ENCODE measurements around the gene IL1RAP.

The IL1RAP gene

GRCh38 chr3:190680691-190681090 is 166.8 kb downstream of the IL1RAP start:
- no peaks in the 10 kb centered on the region for H3K9me3 ChIP-seq (ENCODE audit: severe bottlenecking)
- no peaks in the 10 kb centered on the region for H3K27me3 ChIP-seq (ENCODE audit: insufficient read depth, poor library complexity, severe bottlenecking)
- TF ChIP-seq, protein P1, sequence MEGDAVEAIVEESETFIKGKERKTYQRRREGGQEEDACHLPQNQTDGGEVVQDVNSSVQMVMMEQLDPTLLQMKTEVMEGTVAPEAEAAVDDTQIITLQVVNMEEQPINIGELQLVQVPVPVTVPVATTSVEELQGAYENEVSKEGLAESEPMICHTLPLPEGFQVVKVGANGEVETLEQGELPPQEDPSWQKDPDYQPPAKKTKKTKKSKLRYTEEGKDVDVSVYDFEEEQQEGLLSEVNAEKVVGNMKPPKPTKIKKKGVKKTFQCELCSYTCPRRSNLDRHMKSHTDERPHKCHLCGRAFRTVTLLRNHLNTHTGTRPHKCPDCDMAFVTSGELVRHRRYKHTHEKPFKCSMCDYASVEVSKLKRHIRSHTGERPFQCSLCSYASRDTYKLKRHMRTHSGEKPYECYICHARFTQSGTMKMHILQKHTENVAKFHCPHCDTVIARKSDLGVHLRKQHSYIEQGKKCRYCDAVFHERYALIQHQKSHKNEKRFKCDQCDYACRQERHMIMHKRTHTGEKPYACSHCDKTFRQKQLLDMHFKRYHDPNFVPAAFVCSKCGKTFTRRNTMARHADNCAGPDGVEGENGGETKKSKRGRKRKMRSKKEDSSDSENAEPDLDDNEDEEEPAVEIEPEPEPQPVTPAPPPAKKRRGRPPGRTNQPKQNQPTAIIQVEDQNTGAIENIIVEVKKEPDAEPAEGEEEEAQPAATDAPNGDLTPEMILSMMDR (IDR thresholded peaks at IDR 0.05; ENCODE audit: poor library complexity, severe bottlenecking) = no peak
- no peaks in the 10 kb centered on the region for H3K36me3 ChIP-seq (ENCODE audit: low read depth)
- no peak for ATAC-seq (ENCODE audit: low read depth)
- no peak for DNase-seq (ENCODE audit: low spot score)
- no peak overlapping the region for H3K27ac ChIP-seq (ENCODE audit: poor library complexity, severe bottlenecking)
- no peaks in the 10 kb centered on the region for H3K4me1 ChIP-seq (ENCODE audit: insufficient read depth, poor library complexity, severe bottlenecking)
- no peak overlapping the region for H3K4me3 ChIP-seq (ENCODE audit: severe bottlenecking)

GRCh38 chr3:190684776-190685175 is 170.9 kb downstream of the IL1RAP start:
- H3K9me3 ChIP-seq (ENCODE audit: severe bottlenecking) = peaks cover 3% of the 10 kb centered on the region
- H3K4me3 ChIP-seq (ENCODE audit: severe bottlenecking) = no peak overlapping the region
- no peaks in the 10 kb centered on the region for H3K36me3 ChIP-seq (ENCODE audit: low read depth)
- no peak for ATAC-seq (ENCODE audit: low read depth)
- no peak overlapping the region for H3K27ac ChIP-seq (ENCODE audit: poor library complexity, severe bottlenecking)
- TF ChIP-seq, protein P1 (IDR thresholded peaks at IDR 0.05; ENCODE audit: poor library complexity, severe bottlenecking) = no peak
- no peaks in the 10 kb centered on the region for H3K4me1 ChIP-seq (ENCODE audit: insufficient read depth, poor library complexity, severe bottlenecking)
- H3K27me3 ChIP-seq (ENCODE audit: insufficient read depth, poor library complexity, severe bottlenecking) = no peaks in the 10 kb centered on the region
- DNase-seq (ENCODE audit: low spot score) = no peak

DNA sequence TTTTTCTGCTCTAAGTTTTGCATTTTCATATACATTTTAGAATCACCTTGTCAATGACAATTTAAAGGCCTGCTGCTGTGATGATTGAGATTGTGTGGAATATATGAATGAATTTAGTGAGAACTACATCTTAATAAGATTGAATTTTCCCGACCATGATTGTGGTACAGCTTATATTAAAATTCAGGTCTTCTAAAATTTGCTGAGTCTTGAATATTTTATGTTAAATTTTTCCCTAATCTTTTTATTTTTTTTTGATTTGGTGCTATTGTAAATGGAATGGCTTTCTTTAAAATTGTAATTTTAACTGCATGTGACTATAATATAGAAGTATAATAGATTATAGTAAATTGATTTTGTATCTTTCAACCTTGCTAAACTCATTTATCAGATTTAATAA is 172.1 kb downstream of the IL1RAP start:
- H3K27me3 ChIP-seq (ENCODE audit: insufficient read depth, poor library complexity, severe bottlenecking) = no peaks in the 10 kb centered on the region
- H3K4me3 ChIP-seq (ENCODE audit: severe bottlenecking) = no peak overlapping the region
- DNase-seq (ENCODE audit: low spot score) (no peak), ATAC-seq (ENCODE audit: low read depth) (no peak)
- H3K4me1 ChIP-seq (ENCODE audit: insufficient read depth, poor library complexity, severe bottlenecking) = no peaks in the 10 kb centered on the region
- TF ChIP-seq, protein P1 (IDR thresholded peaks at IDR 0.05; ENCODE audit: poor library complexity, severe bottlenecking) = no peak
- H3K9me3 ChIP-seq (ENCODE audit: severe bottlenecking) = peaks cover 3% of the 10 kb centered on the region
- no peak overlapping the region for H3K27ac ChIP-seq (ENCODE audit: poor library complexity, severe bottlenecking)
- H3K36me3 ChIP-seq (ENCODE audit: low read depth) = no peaks in the 10 kb centered on the region

DNA sequence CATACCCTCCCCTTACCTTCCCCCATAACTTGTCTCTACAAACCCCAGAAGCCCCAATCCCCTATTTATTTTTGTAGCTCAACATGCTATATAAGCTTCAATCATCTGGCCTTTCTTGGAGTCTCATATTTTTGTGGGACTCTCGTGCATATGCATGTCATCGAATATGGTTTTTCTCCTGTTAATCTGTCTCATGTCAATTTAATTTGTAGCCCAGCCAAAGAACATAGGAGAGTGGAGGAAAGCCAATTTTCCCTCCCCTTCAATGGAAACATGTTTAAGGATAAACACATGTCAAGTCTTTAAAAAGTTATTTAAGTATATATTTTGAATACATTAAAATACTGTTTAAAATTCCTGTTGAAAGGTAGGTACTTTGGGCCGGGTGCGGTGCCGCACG is 176.4 kb downstream of the IL1RAP start:
- Histone ChIP-seq H3K4me1 (ENCODE audit: insufficient read depth, poor library complexity, severe bottlenecking) (no peaks in the 10 kb centered on the region), H3K4me3 (ENCODE audit: severe bottlenecking) (no peak overlapping the region), H3K36me3 (ENCODE audit: low read depth) (no peaks in the 10 kb centered on the region), H3K27ac (ENCODE audit: poor library complexity, severe bottlenecking) (no peak overlapping the region), H3K27me3 (ENCODE audit: insufficient read depth, poor library complexity, severe bottlenecking) (no peaks in the 10 kb centered on the region), H3K9me3 (ENCODE audit: severe bottlenecking) (peaks cover 3% of the 10 kb centered on the region)
- no peak for DNase-seq (ENCODE audit: low spot score)
- TF ChIP-seq, protein P1 (IDR thresholded peaks at IDR 0.05; ENCODE audit: poor library complexity, severe bottlenecking) = no peak
- no peak for ATAC-seq (ENCODE audit: low read depth)

- Histone ChIP-seq H3K4me3 (ENCODE audit: severe bottlenecking) (no peak overlapping the region), H3K36me3 (ENCODE audit: low read depth) (no peaks in the 10 kb centered on the region), H3K27ac (ENCODE audit: poor library complexity, severe bottlenecking) (no peak overlapping the region), H3K9me3 (ENCODE audit: severe bottlenecking) (peaks cover 3% of the 10 kb centered on the region), H3K4me1 (ENCODE audit: insufficient read depth, poor library complexity, severe bottlenecking) (no peaks in the 10 kb centered on the region), H3K27me3 (ENCODE audit: insufficient read depth, poor library complexity, severe bottlenecking) (no peaks in the 10 kb centered on the region)
- DNase-seq (ENCODE audit: low spot score) (no peak), ATAC-seq (ENCODE audit: low read depth) (no peak)
- TF ChIP-seq, protein P1 (IDR thresholded peaks at IDR 0.05; ENCODE audit: poor library complexity, severe bottlenecking) = no peak
Observed at GRCh38 chr3:190692256-190692655, 178.4 kb downstream of the IL1RAP start.
